Activated gamma-delta T cell treated with anti-CD3 and anti-CD28 coated beads, Interleukin-2, amount 50 U/mL, for 16 hours (primary cell): ENCODE measurements around the gene TRAK1.
A peak's percentile ranks its signal among the peaks of the same experiment; 100 is the strongest.

ENCODE experiments used
- DNase-seq: peaks from one replicate; pipeline ENCODE4 v3.0.0-alpha.2; 2020; ENCODE audit warnings: low read depth

TRAK1 gene

DNA sequence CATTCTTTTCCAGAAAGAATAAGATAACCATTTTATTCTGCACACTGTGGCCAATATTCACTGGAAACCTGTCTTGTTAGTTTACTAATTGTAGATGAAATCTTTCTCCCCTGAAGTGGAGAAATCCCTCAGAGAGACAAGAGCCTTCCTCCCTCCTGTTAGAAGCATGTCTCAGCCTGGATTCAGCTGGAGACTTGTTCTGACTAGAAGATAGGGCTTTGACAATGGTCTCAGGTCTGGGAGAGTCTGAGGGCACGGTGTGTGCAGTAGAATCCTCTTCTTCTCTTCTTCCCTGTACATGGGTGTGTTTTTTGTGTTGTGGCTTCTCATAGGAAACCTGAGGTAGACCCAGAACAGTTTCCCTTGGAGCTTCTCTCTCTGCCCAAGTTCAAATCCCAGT lies 154.9 kb downstream of the TRAK1 start:
- no peak for DNase-seq

DNA sequence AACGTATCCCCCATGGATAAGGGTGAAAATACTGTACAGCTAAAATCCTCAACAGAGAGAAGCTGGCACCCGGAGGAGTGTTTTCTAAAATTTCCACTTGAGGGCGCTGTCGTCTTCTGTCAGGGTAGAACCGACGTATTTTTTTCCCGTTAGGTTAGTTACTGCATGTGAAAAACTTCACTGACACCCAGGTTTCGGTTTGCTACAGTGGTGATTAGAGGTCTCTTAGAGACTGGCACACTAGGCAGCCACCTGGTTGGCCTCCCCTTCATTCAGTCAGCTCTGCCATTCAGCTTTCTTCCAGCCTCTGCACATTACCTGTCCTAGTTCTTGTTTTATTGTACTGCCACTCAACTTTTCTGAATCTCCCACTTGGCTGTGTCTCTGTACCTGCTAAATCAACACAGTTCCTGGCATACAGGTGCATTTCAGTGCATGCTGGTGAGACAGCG lies 156.4 kb downstream of the TRAK1 start:
- peak; percentile 33 for DNase-seq

DNA sequence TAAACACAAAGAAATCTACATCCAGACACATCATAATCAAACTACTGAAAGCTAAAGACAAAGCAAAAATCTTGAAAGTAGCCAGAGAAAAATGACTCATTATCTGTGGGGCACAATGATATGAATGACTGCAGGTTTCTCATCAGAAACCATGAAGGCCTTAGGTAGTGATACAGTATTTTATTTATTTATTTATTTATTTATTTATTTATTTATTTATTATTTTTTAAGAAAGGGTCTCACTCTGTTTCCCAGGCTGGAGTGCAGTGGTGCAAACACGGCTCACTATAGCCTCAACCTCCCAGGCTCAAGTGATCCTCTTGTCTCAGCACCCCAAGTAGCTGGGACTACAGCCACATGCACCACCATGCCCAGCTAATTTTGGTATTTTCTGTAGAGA lies 159.6 kb downstream of the TRAK1 start:
- DNase-seq: no peak

DNA sequence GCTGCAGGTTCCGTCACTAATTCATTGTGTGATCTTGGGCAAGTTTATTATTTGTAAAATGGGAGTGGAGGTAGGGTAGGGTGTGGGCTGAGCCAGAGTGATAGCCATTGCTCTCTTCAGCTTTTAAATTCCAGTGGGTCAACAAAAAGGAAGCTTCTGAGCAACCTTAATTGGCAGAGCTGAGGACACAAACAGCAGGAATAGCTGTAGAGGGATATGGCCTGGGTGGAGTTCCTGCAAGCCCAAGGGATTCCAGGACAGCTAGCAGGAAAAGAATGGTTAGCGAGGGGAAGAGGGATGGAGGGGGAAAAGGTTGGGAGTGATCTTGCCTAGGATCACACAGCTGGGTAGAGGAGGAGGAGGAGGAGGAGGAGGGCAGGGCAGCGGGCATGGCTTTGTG lies 163.4 kb downstream of the TRAK1 start:
- DNase-seq: no peak

DNA sequence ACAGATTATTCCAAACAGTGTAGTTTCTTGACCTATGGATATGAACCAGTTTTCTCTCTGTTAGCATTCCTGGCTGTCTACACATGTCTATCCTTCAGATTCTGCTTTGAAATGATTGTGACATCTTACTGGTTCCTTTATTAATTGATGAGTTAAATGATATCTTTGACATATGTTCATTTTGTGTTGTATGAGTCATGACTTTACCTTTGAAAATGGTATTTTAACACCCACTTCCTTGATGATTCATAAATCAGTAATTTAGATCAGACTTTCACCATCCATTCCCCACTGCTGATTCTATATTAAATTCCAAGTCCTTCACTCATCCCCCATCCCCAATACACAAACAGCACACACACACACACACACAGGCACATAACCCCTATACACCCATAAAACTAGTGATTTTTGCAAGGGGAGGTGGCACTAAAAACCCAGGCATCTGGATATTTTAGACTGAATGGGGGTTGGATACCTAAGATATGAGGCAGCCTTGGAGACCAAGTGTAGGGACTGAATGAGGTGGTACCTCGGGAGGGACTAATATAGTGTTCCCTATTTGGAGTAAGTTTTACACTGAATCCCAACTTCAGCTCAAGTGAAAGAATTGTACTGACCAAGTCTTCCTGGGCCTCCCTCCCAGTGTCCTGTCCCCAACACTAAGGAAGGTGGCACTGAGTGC lies 165.1 kb downstream of the TRAK1 start:
- no peak for DNase-seq

DNA sequence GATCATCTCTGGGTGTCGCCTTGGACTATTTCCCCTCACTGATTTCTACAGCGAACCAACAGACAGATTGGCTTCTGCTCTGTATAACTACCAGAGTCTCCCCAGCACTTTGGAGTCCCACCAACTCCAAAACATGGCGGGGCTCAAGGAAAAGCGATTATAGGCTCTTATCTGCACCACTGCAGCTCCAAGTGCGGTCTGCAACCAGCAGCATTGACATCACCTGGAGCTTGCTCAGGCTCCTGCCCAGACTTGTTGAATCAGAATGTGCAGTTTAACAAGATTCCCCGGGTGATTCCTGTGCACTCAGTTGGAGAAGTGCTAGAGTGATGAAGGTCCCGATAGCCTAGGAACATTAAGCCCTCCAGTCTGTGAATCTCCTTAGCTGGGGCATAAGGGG lies 165.8 kb downstream of the TRAK1 start:
- DNase-seq: no peak

DNA sequence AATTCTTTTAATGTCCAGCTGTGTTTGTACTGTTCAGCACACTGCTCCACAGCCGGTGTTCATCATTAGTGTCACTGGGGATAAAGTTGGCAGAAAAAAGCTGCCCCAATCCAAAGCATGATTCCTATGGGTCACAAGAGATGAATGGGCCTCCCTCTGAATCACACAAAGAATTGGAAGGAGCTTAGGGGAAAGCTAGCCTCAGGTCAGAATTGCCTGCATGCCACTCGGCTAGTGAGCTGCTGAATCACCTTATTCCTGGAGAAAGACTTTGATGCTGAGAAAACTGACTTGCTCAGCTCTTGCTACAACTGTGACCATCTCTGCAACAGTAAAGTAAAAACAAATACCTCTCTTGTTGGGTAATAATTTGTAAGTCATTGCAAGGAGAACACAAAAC lies 171.4 kb downstream of the TRAK1 start:
- no peak for DNase-seq

DNA sequence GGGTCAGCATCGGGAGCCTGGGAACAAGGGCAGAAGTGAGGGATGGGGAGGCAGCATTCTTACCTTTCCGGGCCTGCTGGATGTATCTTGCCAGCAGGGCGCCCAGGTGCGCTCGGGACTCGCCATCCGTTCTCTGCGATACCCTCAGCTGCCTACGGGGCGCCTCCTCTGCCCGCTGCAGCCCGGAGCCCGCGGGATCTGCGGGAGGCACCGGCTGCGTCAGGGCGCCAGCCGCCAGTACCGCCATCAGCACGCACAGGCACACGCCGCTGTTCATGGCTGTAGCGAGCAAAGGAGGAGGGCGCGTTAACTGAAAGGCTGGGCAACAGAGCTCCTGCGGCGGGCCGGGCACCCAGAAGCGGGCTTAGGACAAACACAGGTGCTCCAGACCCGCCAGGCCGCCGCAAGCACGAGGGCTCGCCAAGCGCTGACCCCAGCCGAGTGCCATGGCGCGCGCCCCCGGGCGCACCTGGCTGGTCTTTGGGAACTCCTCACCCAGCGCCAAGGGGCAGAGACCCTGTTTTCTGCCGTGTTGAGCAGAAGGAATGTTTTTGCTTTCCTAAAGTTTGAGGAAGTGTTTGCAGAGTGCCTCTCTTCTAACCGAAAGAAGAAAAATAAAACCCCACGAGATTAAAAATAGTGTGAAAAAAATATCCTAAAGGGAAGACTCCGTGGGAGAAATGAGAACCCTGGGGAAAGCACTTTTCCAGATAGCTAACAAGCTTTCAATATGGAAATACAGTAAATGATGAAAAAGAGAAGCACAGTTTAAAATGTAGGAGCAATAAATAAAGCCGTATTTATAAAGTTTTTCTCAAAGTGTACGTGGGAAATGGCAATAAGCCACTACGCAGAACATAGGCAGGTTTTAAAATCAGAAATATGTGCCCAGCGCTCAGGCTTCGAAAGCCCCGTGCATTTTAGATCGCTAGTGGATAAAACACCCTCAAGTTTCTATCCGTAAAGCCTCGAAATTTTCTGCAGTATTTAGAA lies 172.5 kb downstream of the TRAK1 start:
- no peak for DNase-seq

DNA sequence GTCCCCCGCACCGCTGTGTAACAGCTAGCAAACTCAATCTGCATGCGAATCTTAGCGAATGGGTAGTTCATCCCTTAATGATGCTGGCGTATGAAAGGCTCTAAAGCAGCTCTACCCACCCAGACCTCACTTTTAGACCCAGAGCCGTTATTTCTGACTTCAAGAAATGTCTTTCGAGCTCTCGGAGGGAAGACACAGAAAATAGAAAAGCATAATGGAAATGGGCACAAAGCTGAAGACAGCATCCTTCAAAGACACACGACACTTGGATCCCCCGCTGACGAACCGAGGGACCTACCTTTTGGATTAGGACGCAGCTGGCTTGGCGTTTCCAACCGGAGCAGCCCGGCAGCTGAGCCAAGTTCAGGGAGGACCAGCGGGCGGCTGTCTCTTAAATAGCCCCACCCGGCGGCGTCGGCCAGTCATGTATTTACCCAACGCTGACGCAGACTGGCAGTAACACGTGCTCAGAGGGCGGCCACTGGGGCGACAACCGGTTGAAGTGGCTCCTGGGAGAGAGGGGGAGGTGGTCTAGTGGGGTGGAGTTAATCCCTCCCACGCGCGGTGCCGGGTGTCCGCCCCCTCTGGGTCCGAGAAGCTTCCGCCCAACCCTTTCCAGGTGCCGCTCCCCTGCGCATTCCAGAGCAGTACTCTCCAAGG lies 173.4 kb downstream of the TRAK1 start:
- DNase-seq: no peak

DNA sequence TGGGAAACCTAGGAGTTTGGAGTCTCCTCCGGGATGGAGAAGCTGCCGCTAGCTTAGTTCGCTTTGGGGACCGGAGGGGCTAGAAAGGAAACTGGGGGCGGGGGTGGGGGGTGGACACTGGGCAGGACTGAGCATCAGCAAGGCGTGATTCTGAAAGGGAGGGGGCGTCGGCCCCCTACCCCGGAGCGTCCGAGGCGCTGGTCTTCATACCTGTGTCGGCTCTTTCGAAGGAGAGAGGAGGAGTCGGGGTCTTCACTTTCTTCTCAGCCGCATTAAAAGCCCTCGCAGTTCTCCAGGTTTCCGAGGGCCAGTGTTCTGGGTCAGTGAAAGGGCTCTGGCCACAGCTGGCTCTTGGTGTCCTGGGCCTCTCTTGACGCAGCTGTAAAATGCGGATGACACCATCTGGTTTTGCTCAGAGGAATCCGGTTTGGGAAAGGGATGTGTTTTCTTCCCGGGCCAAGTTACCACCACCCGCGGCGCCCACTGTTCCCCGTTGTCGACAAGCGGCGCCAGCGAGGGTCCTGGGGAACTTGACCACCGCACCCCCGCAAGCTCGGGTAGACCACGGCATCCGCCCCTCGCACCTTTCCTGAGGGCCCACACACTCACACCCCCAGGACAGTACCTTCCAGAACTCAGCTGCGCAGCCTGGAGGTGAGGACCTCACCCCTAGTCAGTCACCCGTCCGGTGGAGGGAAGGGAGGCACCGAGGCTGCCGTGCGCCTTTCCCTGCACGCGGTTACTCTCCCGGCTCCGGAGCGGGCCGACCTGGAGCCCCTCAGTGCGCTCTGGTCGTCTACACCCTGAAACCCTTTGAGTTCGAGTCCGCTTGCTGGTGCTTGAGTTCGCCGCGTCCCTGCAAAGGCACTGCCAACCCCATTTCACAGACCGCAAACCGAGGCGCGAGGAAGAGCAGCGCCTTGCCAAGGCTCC lies 174.2 kb downstream of the TRAK1 start:
- DNase-seq: no peak

DNA sequence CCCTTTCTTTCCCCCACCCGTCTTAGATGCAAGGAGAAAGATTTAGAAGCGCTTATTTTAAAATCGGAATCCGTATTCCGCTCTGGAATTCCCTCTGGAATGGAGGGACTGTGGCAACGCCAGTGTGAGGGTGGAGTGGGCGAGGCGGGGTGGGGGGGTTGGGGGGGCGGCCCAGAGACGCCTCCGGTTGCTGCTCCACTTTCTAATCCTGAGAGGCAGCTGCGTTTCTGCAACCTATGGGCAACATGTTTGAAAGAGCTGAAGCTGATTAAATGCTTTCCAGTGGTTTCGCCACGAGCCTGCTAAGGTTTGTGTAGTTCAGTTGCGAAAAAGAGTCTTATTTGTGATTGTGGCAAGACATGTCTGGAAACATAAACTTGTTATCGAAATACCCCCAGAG lies 174.9 kb downstream of the TRAK1 start, which contains the start of gene CCK:
Gene CCK, minus strand, starts transcription at position 101 of the 400 bp plus-strand sequence. CDS start 2,555 bp downstream, outside the sequence.
- no peak for DNase-seq

DNA sequence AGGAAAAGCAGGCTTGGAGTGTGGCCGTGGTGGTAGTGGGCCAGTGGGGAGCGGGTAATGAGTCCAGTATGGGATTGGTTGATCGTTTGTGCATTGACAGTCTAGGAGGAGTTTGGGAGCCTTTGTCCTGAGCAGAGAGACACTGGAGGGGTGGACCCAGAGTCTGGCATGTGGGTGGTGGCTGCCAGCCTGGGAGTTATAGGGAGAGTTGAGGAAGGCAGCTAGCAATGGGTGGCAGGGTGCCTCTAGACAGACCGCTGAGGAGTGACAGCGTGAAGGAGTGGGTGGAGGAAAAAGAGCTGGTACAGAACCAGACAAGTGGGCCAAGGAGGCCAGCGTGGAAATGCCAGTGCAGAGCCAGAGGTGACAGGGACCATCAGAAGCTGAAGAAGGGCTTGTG lies 176.7 kb downstream of the TRAK1 start:
- DNase-seq: no peak

DNA sequence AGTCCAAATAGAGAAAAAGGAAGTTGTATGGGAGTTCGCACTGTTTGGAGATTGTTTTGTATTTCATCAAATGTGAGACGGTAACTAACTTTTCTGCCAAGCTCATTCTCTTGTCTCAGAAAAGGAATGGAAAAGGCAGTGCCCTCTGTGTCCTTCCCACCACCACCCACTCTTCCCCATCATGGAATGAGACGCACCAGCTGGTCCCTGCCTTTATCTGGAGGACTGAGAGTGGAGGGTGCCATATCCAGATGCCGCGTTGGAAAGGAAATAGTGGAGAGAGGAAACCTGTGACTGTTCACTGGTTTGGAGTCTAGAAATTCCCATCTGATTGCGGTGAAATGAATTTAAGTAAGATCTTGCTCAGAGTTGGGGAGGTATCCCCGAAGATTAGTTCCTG lies 178.5 kb downstream of the TRAK1 start:
- no peak for DNase-seq

DNA sequence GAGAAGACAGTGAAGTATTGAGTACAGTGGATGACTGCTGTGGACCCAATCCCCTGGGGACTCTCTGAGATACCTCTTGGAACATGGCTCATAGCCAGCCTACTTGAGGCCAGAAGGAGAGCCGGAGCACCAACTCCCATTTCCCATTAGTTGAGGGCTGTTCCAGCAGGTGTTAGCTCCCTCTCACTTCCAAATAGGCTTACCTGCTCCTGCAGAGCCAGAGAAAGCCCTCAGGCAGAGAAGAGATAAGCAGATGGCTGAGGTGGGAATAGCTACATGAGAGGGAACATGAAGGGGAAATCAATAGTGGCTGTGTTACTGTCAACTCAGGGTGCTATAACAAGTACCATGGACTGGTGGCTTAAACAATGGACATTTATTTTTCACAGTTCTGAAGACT lies 179.4 kb downstream of the TRAK1 start:
- no peak for DNase-seq

DNA sequence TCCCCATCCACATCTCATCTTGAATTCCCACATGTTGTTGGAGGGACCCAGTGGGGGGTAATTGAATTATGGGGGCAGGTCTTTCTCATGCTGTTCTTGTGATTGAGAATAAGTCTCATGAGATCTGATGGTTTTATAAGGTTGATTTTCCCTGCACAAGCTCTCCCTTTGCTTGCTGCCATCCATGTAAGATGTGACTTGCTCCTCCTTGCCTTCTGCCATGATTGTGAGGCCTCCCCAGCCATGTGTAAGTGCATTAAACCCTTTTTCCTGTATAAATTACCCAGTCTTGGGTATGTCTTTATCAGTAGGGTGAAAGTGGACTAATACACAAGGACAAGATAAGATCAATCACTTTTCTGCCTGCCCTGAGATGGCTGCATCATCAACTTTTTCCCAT lies 180.6 kb downstream of the TRAK1 start:
- DNase-seq: no peak

DNA sequence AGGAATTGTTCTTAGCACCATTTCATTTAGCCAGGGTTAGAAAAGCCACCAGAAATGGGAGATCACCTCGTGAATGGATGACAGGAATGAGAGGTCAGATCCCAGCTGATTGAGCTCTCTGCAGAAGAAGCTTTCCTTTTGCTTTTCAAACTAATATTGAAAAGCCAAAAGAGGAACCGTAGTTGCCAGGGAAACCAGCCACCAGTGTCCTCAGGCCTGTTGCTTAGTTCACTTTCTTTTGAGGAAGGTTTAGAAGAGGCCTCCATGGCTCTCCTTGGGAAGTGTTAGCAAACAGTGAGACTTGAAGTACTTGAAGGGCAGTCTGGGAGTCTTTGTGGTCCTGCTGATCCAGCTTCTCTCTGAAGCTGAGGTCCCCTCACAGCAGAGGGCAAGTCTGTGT lies 182.2 kb downstream of the TRAK1 start:
- no peak for DNase-seq

DNA sequence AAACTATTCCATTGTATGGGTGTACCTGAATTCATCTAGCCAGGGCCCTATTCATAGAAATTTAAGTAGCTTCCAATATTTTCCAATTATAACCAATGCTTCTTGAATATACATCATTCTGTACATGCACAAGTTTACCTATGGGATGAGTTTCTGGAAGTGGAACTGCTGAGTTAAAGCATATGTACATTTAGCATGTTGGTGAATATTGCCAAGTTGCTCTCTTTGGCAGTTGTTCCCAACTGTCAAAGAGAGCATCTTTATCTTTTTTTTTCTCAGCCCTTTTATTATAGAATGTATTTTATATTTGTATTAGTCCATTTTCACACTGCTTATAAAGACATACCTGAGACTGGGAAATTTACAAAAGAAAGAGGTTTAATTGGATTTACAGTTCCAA lies 183.1 kb downstream of the TRAK1 start:
- DNase-seq: no peak

DNA sequence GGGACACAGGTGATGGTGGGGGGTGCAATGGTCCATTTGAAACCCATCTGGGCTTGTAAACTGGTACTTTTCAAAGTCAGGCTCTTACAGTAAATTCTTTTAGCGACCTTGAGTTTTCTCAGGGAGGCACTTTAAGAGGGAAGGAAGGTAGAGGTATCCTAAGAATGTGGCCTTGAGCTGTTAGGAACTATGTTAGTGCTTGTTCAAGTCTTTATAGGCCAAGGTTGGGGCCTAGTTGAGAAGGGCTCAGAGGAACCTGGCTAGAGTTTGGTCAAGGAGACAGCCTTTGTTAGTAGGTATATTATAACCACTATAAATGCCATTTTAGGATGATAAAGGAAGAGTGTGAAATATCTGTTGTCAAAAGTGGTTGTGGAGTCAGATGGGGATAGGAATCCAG lies 184.1 kb downstream of the TRAK1 start:
- DNase-seq: no peak
